NB4 (cell line): Measurements from ENCODE around the gene PNP.

Experiments used
- CTCF ChIP-seq: IDR thresholded peaks from one replicate; pipeline ENCODE4 v1.5.1; 2012; ENCODE audit warnings: low read depth, low read length
- POLR2A ChIP-seq: IDR thresholded peaks from 2 replicates; pipeline ENCODE4 v1.6.1; 2011; ENCODE audit warnings: mild to moderate bottlenecking; ENCODE audit not compliant: insufficient read length; ENCODE audit errors: extremely low read depth

GRCh38 chr14:20522332-20522731 lies 53.1 kb downstream of the PNP start:
- TF ChIP-seq CTCF (no peak), POLR2A (no peak)
